ENCODE measurements around the gene FAM240A. TPM values are rescaled to one million over a fixed set of nuclear protein-coding genes. Genes with fewer than 3 reads are reported as not detected.

Gene FAM240A
- total RNA-seq: 0.23 TPM

GRCh38 chr3:46612324-46612723, at the start of gene FAM240A:
TSS of gene FAM240A (plus strand) at chr3:46612525. CDS start at chr3:46612684, 159 bp downstream.

GRCh38 chr3:46566040-46566641, 46.2 kb upstream of the FAM240A start, which contains the start of gene LRRC2:
TSS of gene LRRC2 (minus strand) at chr3:46566302. CDS start at chr3:46551591, 14,711 bp downstream.

Small RNA genes lying within 50 kb of the gene (small RNA-seq; reads per million reads assigned to genes)
- not detected for gene RF00591 (ENCODE audit: low replicate concordance)

Other genes with a start within 250 kb of the FAM240A start
- 0.47 TPM for gene CCR5, start 241.6 kb upstream of the FAM240A start, total RNA-seq
- 2.6 TPM for gene CCRL2, start 205.3 kb upstream of the FAM240A start, total RNA-seq
- gene LTF, start 147.6 kb upstream of the FAM240A start, total RNA-seq: 24.8 TPM
- not detected for gene RTP3, start 114.5 kb upstream of the FAM240A start, total RNA-seq
- 4.1 TPM for gene LRRC2, start 46.2 kb upstream of the FAM240A start, total RNA-seq
- gene ALS2CL, start 81.2 kb downstream of the FAM240A start, total RNA-seq: 12.2 TPM
- 0.64 TPM for gene TMIE, start 88.9 kb downstream of the FAM240A start, total RNA-seq
- 0.99 TPM for gene PRSS50, start 105.3 kb downstream of the FAM240A start, total RNA-seq

Data from metanephros (tissue), 2 donors.